Head of caudate nucleus (tissue), 42 donors: Measurements from ENCODE around the gene ZBTB44.
"Not testable (repeated sequence)": the region's sequence is repeated elsewhere in the genome, so short reads cannot be mapped to it uniquely, and the experiment has no call there.

Experiments used
- DNase-seq, 42 donors: peaks; one replicate each; pipeline versions ENCODE4 v3.0.0 to v3.0.0-alpha.2; 2020 to 2021; ENCODE audit warnings: mixed read lengths in 7 of 42
- intact Hi-C: fragments of 100-400 bp; cut with DNase I; formaldehyde crosslinking; loops from one replicate; pipeline ENCODE4 v1.15.0; 2022

ZBTB44 gene

GRCh38 chr11:130209128-130209932 is 105.4 kb downstream of the ZBTB44 start:
- intact Hi-C loops = no loop called here
- peak in 16 of 42 donors; percentile 2 to 39 (median 10) for DNase-seq

DNA sequence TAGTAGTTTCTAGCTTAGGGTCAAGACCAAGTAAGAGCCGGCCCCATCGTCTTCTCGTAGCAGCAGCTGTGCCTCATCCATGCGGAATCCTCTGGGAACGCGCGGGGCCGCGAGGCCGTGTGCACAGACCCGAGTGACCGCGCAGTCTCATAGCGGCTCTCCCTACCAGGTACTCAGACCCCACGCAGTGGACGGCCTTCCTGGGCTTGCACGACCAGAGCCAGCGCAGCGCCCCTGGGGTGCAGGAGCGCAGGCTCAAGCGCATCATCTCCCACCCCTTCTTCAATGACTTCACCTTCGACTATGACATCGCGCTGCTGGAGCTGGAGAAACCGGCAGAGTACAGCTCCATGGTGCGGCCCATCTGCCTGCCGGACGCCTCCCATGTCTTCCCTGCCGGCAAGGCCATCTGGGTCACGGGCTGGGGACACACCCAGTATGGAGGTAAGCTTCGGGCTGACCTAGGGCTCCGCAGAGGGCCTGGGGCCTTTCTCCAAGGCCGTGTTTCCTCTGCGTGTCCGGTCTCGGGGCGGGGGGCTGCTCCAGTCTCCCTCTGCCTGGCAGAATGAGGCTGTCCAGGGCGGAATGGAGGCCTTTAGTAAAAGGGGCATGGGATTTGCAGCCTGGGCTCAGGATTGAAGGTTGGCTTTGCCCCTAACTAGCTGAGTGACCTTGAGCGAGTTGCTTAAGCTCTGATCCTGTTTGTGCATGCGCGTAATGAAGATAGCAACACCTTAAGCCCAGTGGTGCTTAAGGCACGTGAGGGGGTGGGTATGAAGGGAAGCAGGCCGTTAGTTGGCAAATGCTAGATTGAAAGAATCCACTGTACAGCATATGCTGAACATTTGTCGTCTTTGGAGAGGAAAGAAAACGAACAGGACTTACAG is 106.2 kb downstream of the ZBTB44 start:
- intact Hi-C loops = no loop called here
- peak in 14 of 42 donors; percentile 1 to 43 (median 8) for DNase-seq

DNA sequence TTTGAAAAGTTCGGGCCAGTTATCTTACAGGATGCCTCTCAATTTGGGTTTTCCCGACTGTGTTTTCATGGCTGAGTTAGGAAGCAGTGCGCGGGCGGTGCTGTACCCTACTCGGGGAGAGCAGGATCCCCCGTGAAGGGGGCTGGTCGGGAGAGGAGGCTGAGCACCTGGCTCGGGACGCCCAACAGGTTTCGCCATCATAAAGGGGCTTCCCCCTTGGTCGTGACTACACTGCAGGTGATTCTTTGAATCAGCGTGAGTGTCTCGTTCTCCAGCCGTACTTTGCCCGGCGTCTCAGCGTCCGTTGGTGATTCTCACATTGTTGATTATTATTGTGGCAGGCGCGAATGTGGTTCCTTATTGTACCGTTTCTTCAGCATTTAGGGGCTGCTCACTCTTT is 108.6 kb downstream of the ZBTB44 start:
- DNase-seq = peak in 5 of 42 donors; percentile 2 to 41 (median 15)
- intact Hi-C loops = no loop called here

GRCh38 chr11:130204703-130205095 is 110.0 kb downstream of the ZBTB44 start:
- intact Hi-C loops = no loop called here
- no peak for DNase-seq

DNA sequence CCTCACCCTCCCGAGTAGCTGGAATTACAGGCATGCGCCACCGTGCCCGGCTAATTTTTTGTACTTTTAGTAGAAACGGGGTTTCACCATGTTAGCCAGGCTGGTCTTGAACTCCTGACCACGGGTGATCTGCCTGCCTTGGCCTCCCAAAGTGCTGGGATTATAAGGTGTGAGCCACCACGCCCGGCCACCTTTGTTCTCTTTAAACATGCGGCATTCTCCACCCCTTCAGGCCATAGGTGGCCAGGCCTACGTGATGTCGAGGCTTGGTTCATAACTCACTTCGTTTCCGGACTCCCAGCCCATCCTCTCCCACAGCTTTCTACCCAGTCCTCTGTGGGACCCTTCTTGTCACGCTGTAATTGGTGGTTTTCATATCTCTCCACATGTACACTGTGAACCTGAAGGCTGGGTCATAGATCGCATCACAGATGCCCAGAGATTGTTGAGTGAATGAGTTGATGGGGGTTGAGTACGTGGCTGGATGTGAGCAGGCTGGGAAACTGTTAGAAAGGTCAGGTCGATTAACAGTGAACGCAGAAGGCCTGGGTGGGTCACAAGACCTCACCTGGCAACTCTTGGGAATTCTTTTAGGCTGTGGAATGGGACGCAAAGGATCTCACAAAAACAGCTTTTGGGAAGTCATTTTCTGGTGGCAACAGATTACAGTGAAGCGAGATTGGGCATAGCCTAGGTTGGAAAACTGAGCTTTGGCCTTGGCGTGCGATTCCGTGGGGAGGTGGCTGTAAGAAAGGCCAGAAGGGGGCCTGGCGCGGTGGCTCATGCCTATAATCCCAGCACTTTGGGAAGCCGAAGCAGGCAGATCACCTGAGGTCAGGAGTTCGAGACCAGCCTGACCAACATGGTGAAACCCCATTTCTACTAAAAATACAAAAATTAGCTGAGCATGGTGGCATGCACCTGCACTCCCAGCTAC is 110.7 kb downstream of the ZBTB44 start:
- intact Hi-C loops = no loop called here

DNA sequence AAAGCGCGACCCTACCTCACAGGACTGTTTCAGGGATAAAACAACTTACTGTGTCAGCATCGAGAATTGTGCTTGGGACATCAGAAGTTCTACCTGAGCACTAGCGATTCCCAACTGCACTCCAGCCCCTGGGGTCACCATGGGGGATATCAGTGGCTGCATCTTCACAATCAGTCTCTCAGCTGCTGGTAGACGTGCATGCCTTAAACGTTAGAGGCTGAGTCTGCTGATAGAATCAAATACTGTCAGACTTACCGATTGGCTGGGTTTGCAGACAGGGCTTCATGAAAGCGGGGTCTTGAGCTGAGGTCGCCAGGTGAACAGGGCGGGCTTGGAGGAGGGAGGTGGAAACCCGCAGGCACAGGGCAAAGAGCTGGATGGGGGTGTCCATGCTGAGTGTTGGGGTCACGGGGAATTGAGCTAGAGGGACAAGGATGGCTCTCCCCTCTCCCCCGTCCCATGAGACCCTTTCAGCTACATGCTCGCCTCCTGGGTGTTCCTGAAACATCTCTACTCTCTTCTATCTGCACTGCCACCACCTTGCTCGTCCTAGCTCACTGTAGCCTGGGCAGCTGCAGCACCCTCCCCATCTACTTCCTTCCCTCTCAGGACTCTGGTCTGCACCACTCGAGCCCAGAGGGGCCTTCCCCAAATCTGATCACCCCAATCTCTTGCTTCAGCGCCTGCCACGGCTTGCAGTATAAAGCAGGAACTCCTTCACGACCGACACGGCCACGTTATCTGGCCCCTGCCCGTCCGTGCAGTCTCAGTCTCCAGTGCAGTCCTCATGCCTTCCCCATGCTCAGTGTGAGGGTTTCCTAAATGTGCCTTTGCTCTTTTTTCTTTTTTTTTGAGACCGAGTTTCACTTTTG is 111.7 kb downstream of the ZBTB44 start:
- intact Hi-C loops = no loop called here
- peak in 1 of 42 donors; percentile 21 for DNase-seq

More for the DNA sequence above, 110.7 kb downstream of the ZBTB44 start:
- DNase-seq = peak in 1 of 42 donors; percentile 13

- intact Hi-C loops = no loop called here
Observed at GRCh38 chr11:130202009-130202817, 112.5 kb downstream of the ZBTB44 start.

GRCh38 chr11:130201026-130201425 is 113.7 kb downstream of the ZBTB44 start:
- no peak for DNase-seq
- intact Hi-C loops = no loop called here

More at GRCh38 chr11:130202009-130202817, 112.5 kb downstream of the ZBTB44 start:
- DNase-seq = no peak

- no peak for DNase-seq
- intact Hi-C loops = no loop called here
Observed at GRCh38 chr11:130199792-130200191, 114.9 kb downstream of the ZBTB44 start.

DNA sequence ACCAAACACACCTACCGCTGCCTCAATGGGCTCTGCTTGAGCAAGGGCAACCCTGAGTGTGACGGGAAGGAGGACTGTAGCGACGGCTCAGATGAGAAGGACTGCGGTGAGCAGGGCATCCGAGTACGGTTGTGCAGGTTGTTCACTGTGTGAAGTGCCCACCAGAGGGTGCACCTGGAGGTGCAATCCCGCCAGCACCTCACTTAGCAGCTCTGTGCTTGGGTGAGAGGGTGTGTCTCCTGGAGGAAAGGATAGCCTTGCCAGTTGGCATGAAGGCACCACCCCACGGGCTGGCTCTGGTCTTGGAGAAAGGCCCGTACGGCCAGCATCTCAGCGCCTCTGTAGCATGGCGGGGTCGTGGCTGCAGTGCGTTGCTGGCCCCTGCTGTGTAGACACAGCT is 115.8 kb downstream of the ZBTB44 start:
- DNase-seq = no peak
- intact Hi-C loops = no loop called here

GRCh38 chr11:130198292-130198691 is 116.4 kb downstream of the ZBTB44 start:
- no peak for DNase-seq
- intact Hi-C loops = no loop called here

DNA sequence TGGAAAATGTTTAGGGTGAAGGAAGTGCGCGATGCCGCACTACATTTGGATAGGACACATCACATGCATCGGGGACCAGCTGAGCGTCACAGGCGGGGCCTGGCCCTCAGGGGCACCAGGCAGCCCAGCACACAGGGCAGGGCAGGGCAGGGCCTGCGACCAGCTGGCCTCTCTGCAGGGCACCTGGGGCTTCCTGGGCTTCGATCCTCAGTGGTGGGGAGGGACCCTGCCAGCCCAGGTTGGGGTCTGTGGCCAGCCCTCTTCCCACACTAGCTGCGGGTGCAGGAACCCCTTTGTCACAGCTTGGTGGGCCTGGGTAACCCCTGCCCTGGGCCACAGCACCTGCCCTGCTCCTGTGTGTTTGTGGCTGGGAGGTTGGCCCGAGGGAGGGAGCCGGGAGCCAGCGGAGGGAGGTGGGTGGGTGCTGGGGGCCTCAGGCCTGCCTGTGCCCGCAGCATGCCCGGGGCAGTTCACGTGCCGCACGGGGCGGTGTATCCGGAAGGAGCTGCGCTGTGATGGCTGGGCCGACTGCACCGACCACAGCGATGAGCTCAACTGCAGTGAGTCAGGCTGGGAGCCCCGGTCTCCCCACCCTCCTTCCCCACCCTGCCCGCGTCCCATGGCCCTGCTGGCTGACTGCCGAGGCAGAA is 117.2 kb downstream of the ZBTB44 start:
- intact Hi-C loops = no loop called here

GRCh38 chr11:130194241-130195023 is 120.3 kb downstream of the ZBTB44 start:
- intact Hi-C loops = no loop called here
- DNase-seq = no peak

More for the DNA sequence above, 117.2 kb downstream of the ZBTB44 start:
- no peak for DNase-seq

DNA sequence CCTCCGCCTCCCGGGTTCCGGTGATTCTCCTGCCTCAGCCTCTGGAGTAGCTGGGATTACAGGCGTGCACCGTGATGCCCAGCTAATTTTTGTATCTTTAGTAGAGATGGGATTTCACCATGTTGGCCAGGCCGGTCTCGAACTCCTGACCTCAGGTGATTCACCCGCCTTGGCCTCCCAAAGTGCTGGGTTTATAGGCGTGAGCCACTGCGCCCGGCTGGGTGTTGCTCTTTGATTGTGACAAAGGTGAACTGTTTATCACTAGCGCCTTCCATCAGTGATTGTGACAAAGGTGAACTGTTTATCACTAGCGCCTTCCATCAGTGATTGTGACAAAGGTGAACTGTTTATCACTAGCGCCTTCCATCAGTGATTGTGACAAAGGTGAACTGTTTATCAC is 121.2 kb downstream of the ZBTB44 start:
- intact Hi-C loops, DNase-seq: not testable (repeated sequence)

GRCh38 chr11:130192845-130193267 is 121.9 kb downstream of the ZBTB44 start:
- DNase-seq = no peak
- intact Hi-C loops = no loop called here

DNA sequence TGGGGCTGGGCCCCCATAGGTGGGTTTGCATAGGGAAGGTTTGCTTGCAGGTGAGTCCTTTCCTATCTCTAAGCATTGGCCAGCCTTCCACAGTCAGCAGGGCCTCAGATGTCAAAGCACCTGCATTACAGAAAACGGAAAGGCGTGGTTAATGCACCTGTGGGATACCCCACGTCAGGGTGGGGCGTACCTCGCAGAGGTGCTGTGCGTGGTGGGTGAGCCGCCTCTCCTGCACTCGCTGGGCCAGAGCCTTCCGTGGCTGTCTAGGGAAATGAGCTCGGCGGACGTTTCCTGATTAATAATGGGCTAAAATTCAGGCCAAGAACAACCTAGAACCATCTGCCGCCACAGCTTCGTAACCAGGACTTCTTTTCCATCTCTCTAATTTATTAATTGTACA is 122.8 kb downstream of the ZBTB44 start:
- intact Hi-C loops = no loop called here
- DNase-seq = no peak
